GDM1 (cell line): Measurements from ENCODE around the gene EPHB6.

Experiments used
- DNase-seq: peaks from one replicate; lab custom pipeline; 2025; lab: John Stamatoyannopoulos, UW

The EPHB6 gene

DNA sequence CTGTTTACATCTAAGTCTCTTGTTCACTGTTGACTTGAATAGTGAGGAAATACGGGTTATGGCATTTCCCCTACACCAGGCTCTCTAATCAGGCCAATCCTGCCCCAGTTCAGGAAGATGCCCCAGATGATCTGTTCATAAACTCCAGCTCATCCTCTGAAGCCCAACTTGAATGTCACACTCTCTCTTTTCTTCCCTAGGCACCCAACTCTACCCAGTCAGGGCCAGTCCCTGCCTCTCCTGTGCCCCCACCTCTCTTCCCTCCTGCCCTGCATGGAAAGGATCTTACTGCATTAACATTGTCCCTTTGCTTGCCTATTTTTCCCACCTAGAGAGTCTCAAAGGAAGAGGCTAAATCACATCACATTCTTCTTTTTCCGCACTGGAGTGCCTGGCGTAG is 41.3 kb downstream of the EPHB6 start:
- no peak for DNase-seq

DNA sequence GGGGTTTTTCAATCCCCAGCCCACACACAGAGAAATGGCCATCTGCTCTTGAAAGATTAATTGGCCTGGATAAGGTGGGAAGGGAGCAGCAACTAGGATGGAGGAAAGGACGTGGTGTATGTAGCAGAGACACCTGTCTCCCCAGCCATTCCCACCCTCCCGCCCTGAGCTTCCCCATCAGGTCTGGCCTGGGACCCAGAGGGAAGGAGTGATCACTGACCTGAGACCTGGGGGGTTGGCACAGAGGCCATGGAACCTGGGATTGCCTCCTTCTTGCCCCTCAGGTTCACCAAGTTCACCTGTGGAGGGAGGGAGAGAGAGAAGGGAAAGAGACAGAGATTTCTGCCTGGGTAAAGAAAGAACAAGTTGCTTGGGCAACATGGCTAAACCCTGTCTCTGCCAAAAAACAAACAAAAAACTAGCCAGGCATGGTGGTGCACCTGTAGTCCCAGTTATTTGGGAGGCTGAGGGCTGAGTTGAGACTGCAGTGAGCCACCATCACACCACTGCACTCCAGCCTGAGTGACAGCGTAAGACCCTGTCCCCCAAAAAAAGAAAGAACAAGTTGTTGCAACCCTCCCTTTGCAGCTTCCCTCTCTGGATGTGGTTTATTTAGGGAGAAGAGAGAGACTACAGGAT is 42.0 kb downstream of the EPHB6 start:
- DNase-seq, result no peak

DNA sequence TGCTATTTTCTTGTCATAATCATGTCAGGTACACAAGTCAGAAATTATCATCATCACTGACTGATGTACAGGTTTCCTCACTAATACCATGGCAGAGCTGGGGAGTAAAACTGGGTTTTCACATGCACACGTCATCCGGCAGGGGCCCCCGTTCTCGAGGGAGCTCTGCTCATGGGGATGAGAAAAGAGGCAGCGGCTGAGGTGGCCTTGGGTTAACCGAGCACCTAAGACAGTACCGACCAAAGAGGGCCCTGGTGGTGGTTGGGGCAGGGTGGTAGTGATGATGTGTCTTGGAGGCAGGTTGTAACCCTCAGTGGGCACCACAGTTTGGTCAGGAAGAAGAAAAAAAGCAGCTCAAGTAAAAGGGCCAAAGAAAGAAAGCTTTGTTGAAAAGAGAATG is 42.8 kb downstream of the EPHB6 start:
- DNase-seq, result no peak

DNA sequence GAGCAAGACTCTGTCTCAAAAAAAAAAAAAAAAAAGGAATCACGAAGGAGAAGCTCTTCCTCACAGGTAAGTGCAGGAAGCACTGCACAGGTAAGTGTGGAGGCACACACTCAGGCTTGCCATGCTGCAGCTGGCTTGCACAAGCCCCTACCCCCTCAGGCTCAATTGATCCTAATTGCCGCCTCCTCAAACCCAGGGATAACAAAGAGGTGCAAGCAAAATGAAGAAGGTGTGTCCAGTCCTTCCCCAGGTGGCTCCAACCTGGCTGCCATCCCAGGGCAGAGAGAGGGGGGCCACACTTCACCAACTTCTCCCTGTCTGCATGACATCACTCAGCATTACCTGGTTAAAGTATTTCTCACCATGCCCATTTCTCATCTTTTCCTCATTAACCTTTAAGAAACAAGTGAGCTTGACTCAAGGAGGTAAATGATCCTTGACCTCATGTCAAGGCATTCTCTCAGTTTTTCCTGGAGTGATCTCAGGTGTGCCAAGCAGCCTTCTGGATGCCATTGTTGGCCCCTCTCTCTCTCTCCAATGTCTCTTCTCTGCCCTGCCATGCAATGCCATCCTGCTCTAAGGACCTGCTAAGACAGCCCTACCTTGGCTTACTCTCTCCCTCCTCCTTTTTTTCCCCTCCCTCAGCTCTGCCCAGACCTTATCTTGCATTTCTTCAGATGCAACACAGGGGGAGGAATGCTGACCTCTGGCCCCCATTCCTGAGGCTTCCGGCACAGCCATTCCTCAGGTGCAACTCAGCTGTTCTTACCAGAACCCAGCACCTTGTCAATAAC is 43.7 kb downstream of the EPHB6 start:
- no peak for DNase-seq

DNA sequence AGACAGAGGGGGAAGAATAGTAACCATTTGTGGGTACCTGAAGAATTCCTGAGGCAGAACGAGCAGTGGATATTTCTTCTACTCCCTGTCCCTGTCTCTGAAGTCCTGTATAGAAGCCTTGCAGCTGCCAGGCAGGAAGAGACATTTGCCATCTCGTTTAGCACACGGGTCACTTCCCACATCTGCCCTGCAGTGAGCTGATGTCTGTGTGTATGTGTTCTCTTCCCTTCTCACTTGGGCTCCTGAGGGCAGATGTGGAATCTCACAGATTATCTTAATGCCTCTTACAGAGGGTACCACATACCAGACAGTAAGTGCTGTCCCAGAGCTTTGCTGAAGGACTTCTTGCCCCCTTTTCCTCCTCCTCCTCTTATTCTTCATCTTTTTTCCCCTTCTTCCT is 44.8 kb downstream of the EPHB6 start:
- DNase-seq, result no peak

DNA sequence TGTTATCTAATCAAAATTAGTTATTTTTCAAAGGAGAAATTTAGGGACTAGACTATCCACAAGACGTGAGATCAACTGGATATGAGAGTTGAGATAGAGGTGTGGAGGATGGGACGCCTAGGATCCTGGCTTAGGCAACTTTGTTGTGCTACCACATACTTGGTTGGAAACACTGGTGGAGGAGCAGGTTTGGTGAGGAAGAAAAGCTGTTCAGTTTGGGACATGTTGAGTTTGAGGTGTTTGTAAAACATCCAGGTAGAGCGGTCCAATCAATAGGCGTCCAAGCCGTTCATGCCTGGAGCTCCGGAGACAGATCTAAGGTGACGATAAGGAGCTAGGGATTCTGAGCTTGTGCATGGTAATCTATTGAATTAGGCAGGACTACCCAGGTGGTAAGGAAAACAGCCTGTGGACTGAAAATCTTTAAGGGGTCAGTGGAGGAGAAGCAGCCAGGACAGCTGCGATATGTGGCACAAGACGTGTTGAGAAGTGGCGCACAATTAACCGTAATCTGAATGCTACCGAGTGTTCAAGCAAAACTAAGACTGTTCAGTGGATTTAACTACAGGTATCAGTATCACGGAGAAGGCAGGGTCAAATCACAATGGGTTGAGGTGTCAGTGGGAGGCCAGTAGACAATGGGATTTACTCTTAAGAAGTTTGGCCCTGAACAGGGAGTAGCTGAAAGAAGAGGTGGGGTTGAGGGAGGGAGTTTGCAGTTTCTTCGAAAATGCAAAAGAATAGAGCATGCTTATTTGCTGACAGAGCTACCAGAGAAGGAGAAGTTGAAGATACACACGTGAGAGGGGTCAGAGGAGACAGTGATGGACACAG is 46.8 kb downstream of the EPHB6 start:
- no peak for DNase-seq

DNA sequence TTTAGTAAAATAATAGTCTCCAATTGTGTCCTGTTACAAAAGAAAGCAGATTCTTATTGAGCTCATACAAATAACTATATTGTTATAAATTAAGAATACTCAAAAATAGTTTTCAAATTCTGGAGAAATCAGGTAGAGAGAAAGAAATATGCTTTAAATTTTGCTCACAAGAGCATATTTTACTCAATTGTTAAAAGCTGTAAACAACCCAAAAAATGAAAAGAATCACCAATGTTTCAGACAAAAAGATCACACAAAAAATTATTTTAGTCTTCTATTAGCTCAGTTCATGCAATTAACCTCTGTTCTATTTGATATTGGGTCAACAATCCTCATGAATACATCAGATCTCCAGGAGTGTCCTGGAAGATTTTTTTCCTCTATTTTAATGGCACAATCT is 49.3 kb downstream of the EPHB6 start:
- DNase-seq, result no peak

DNA sequence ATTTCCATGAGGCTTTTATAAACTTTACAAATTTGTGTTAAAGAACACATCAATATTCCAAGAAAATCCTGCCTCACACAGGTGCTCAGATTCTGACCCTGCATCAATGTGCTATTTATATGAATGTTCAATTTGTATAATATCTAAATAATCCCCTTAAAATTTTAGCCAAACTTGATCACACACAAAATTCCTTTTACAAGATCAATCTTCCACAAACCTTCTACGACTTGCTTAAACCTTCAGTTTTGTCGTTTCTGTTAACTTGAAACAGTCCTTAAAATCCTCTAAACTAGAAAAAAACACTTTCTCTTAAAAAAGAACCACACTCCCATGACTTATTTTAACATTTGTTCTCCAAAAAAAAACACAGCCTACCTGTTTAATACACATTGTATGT is 50.9 kb downstream of the EPHB6 start:
- no peak for DNase-seq

DNA sequence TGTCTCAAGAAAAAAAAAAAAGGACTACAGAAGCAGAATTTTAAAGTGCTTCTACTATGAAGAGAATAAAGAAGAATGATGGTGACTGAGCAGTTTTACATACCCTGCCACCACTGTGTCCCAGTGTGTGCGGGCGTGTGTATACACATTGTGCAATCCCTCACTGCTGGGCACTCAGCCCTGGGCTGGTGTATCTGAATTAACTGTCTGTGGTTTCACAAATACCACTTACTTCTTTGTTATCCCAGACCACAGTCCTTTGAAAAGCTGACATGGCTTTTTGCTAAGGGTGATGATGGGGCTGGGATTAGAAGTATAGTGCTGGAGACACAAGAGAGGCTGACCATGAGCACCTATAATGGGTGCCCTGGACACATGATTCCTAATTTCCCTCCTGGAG is 51.8 kb downstream of the EPHB6 start:
- no peak for DNase-seq

DNA sequence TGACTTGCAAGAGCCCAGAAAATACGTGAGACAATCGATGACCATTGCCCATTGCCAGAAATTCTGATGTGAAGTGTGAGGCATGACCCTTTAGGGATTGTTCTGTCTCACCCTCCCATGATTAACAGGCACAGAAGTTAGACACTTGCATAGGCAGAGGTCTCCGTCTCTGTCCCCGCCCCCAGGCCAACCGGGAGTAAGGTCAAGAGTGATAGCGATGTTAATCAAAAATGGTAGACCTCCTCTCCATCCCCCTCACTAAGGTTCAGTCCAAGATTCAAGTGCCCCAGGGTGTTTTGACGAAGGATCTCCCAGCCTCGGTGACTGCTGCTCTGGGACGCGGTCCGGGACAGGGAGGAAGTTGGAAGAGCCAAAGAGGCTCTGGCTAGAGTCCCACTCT is 53.4 kb downstream of the EPHB6 start:
- no peak for DNase-seq

DNA sequence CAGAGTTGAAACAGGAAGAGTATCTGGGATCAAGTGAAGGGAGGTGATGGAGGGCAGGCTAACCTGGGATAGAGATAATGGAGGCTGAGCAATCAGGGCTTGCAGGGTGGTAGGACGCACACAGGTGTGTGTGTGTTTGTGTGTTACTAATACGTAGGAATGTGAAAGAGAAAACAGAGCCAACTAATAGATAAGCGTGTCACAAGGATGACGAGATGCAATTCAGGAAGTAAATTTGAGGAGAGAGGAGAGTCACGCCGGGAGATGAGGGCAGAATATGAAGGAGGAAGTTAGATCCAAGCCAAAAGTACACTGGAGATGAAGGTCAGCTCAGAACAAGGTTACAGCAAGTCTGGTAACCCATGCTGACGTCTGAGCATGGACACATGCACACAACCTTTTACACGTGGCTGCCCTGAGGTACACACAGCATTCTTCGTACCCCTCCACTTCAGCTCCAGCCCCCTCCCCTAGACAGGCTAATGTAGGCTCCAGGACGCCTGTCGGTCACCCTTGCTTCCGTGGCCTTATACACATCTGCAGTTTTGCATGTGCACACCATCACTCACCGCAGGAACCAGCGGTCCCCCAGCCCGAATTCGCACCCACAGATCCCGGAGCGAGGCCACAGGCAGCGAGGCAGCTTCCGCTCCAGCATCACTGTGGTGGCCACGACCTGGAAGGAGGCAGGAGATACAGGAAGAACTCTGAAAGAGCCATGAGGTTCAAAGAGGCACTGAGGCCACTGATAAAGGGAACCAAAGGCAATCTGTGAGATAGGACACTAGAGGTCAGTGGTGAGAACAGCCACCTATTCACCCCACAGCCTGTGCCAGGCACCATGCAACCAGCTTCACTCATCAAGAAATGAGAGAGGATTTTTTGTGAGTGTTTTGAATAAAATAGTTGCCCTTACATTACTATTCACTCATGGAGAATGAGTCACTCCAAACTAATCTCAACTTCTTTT is 54.3 kb downstream of the EPHB6 start:
- no peak for DNase-seq

DNA sequence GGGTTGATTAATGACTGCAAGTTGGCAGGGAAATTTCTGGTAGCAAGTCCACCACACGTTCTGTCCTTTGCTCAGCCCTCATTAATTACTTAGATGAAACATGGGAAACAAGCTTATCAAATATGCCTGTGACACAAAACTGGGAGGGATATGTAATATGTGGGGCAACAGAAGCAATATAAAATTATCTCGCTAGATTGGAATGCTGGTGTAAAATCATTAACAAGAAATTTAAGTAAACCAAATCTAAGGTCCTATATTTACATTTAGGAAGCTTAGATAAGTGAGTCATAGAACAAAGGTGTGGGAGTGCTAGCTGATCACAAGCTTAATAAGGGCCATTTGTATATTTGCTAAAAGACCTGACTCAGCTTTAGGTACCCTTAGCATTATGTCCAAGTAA is 55.2 kb downstream of the EPHB6 start:
- no peak for DNase-seq

DNA sequence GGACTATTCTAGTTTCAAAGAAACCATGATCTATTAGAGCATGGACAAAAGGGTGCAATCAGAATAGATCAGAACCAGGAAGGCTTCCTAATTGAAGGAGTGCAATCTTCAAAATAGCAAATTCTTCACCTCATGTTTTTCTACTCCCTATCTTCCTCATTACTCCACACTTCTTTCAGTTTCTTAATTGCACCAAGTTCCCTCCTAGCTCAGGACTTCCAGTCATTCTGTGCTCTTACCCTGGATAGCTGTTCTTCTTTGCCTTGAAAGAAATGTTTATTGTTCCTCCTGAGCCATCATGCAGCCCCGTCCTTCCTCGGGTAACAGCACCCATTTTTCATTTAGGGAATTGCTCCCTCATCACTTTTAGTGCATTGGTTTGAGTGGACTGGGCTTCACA is 55.6 kb downstream of the EPHB6 start:
- DNase-seq, result no peak

DNA sequence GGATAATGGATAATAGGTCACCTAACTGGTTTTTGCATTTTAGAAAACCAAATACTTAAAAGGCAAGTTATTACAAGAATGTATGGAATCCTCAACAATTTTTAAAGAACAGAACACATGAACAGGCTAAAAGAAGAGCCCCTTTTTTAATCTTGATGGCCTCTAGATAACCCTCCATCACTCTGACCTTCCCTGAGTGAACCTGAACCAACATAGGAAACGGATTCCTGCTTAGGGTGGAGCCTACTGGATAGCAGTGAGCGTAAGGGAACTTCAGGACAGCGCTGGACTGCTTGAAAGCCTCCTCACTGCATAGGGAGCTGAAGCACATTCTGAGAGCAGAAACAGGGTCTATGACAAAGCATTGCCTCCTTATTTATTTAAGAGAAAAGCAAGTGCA is 58.2 kb downstream of the EPHB6 start:
- DNase-seq, result no peak

DNA sequence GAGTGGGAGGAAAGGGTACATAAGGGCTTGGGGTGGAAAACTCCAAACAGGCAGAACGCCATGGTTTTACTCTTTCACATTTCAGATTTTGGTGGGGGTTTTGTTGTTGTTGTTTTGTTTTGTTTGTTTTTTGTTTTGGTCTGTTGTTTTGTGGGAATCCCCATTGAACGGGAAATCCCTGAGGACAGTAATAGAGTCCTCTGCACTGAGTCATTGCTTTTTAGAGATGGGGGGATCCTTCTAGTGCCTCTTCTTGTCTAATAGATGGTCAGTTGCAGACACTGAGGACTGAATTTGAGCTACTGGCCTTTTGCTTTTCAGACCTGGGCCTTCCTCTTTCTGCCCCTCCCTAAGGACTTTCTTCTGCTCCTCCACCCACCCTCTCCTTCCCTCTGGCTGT is 58.7 kb downstream of the EPHB6 start:
- no peak for DNase-seq

DNA sequence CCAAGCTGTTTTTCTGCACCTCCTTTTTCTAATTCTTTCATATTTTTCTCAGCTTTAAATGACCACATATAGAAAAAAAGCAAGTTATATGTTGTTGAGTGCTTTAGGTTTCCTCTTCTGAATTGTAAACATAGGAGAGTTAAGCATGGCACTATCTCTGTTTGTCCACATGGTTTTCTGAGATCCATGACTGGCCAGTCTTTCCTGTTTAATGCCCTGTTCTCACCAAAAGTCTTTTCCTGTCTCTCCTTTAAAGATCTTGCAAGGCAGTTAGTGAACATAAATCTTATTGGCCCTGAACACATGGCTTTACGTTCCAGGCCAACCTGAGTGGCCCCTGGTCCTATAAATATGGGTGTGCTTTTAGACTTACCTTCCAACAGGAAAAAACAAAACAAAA is 59.2 kb downstream of the EPHB6 start:
- no peak for DNase-seq

DNA sequence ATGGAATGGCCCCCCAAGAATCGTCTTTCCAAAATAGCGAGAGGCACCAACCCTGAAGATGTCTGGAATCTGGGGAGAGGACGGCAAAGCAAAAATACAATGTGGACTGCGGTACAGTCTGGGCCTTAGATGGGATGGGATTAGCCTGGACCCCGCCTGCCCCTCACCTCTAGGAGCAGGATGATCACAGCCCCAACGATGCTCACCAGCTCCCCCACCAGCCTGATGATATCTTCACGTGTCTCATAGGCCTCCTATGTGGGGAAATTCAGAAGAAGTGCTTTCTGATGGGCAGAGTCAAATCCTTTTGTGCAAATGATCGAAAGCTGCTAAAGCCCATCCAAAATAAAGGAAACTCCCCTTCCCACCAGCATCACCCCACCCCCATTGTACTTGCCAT is 60.4 kb downstream of the EPHB6 start:
- no peak for DNase-seq

DNA sequence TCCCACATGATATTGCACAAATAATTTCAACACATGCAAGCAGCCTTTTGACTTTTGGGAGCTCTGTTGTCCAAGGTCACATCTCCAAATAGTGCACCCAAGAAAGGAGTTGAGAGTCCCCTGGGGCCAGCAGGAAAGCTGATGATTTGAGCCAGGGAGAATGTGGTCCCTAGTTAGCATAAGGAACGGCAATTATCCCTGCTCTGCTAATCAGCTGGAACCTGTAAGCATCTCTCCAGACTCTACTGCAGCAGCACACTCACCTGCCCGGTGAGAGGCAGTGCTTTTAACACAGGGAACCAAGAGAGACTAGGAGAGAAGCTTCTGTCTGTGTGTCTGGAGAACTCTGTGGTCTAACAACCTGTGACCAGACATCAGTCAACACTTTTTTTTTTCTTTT is 61.6 kb downstream of the EPHB6 start:
- no peak for DNase-seq

DNA sequence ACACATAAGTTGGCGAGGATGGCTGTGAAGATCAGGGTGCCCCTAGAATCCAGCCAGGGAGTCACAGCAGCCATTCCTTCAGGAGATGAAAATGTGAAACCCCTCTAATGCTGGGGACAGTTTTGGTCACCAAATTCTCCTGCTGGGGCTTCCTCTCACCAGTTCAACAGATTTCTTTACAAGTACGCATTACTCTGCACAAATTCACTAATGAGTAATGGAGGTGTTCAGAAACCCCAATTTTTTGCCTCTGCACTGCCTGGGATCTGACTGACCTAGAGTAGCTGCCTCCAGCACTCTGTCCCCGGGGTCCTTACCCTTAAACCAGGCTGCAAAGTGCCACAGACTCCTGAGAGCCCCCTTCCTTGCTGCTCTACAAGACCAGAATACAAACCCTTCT is 62.6 kb downstream of the EPHB6 start:
- DNase-seq, result no peak

DNA sequence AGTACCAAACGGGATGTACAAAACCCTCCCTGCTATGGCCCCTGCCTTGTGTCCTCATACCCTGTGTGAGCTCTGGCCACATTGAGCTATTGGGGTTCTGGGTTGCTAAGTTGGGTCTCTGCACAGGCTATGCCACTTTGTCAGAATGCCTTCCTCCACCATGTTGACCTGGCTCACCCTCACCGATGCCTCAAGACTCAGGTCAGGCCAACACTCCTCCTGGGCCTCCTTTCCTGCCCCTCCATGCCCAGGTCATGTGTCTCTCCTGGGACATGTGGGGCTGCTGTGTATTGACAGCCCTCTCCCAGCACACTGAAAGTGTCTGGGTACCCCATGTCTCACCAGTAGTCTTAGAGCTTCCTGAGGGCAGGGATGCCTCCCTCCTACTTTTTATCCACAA is 64.0 kb downstream of the EPHB6 start:
- DNase-seq, result no peak

DNA sequence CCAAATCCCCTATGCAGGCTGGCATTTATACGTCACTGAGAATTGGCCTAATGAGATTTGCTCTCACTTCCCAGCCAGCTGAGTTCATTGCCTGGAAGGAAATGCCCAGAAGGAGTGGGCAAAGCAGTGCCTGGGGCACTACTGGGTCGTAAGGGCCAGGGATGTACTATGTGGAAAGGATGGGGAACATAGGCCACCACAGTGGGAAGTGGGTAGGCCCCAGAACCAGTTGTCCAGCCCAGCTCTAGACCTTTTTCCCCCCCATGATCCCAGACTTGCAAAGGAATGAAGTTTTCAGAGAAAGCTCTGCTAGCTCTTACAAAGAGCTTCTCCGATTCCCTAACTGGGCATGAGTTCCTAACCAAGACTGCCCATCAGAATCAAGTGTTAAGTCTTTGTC is 64.8 kb downstream of the EPHB6 start:
- DNase-seq, result no peak
